ENCODE data around the gene TYMS.

Gene TYMS

DNA sequence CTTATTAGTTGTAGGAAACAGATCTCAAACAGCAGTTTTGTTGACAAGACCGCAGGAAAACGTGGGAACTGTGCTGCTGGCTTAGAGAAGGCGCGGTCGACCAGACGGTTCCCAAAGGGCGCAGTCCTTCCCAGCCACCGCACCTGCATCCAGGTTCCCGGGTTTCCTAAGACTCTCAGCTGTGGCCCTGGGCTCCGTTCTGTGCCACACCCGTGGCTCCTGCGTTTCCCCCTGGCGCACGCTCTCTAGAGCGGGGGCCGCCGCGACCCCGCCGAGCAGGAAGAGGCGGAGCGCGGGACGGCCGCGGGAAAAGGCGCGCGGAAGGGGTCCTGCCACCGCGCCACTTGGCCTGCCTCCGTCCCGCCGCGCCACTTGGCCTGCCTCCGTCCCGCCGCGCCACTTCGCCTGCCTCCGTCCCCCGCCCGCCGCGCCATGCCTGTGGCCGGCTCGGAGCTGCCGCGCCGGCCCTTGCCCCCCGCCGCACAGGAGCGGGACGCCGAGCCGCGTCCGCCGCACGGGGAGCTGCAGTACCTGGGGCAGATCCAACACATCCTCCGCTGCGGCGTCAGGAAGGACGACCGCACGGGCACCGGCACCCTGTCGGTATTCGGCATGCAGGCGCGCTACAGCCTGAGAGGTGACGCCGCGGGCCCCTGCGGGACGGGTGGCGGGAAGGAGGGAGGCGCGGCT, at the start of gene TYMS:
TYMS (plus strand) TSS at position 343 of the 690 bp plus-strand sequence; CDS start at position 433, 90 bp downstream.
- DNase-seq (ENCODE audit: low spot score), result peak; percentile 61

DNA sequence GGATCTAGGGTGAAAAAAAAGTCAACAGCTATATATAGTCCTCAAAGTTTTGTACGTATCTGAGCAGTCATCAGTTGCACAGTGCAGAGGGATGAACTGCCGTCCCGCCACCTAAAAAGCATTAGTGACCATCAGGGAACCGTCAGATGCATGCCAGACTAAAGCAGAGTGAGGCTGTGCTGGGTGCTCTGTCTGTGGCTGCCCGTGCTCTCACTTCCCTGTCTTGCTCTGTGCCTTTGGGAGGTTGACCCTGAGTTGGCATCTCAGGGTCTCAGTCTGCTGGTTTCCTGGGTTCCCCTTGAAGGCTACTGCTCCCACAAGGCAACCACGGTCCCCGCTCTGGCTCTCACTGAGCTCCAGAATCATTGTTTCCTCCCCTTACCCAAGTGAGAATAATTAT, 49.5 kb upstream of the TYMS start:
- DNase-seq (ENCODE audit: low spot score), result no peak

DNA sequence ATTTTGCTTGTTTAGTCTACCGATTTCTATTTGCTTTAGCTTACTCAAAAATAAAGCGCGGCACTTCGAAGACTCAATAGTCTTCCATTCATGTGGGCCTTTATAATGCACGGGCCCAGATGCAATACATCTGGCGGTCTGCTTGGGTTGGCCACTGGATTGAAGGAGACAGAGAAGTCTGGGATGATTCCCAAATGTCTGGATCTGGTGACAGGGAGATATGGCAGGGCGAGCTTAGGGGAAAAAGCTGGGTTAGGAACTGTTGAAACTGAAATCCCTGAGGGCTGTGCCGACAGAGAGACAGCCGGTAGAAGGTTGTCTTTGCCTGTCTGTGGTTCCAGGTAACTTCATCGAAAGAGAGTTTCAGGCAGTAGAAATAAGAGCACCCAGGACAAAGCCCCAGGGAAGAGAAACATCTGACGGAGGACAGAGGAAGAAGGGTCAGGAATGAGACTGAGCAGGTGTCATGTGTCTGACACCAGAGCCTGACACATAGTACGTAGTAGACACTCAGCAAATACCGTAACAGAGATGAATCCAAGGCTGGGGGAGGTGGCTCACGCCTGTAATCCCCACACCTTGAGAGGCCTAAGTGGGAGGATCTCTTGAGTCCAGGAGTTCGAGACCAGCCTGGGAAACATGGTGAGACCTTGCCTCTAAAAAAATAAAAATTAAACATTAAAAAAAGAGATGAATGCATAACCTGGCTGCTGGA, 47.1 kb upstream of the TYMS start:
- no peak for DNase-seq (ENCODE audit: low spot score)

DNA sequence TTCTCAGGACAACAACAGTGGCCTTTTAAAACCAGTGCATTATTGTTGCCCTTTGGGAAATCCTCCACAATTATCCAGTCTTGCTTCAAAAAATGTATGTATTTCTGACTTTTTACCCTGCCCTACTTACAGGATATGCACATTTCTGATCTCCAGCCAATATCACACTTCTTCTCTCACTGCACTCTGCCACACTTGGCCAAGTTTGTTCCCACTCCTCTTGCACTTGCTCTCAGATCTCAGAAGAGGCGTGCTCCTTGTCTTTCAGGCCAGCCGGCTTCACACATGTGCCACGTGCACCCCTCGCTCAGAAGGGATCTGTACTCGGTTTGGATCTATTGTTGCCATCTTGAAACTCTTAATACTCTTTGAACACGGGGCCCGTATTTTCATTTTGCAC, 45.3 kb upstream of the TYMS start:
- DNase-seq (ENCODE audit: low spot score), result no peak

DNA sequence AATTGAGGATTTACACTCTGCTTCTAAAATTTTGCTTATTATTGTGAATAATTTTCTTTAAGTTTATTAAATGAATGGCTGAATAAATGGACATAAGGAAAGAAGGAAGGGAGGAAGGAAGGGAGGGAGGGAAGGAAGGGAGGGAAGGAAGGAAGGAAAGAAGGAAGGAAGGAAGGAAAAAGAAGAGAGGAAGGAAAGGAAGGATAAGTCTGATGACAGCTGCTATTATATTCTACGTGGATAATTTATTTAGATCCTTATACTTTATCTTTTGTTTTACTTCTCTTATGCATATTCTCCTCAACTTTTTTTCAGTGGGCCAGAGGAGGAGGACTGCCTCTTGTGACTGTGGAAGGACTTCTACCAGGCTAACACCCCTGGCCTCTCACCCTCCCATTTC, 43.3 kb upstream of the TYMS start:
- no peak for DNase-seq (ENCODE audit: low spot score)

DNA sequence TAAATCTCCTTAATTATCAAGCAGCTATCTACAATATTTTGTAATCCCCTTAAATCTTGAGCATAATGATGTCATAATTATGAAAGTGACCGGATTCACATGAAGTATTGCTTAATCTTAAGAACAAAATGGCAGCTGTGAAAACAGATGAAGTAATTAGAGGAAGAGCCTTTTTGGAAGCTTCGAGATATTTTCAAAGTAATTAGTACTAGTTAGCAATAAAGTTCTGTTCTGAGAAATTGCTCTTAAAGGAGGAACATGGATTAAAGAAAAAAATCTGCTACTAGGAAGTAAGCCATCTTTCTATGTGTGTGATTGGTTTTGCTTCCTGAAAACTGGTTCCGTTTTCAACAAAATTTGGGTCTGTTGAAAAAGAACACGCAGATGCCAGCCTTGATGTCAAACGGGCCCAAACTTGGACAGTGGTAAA, 42.3 kb upstream of the TYMS start:
- DNase-seq (ENCODE audit: low spot score), result no peak

DNA sequence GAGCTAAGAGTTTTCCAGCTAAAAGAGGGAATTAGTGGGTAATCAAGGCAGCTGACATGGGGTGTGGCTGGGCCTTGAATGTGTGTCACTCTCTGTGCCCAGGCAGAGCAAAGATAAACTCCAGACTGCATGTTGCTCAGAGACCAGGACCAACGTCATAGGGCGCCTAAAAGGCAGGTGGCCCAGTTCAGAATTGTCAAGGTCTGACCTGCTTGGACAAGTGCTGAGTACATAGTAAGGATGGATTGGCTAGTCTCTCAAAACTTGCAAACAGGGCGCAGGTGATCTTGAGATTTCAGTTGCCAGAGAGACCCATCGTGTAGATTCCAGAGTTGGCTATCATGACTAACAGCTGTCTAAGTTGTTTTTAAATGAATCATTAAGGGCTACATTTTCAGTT, 41.7 kb upstream of the TYMS start:
- no peak for DNase-seq (ENCODE audit: low spot score)

DNA sequence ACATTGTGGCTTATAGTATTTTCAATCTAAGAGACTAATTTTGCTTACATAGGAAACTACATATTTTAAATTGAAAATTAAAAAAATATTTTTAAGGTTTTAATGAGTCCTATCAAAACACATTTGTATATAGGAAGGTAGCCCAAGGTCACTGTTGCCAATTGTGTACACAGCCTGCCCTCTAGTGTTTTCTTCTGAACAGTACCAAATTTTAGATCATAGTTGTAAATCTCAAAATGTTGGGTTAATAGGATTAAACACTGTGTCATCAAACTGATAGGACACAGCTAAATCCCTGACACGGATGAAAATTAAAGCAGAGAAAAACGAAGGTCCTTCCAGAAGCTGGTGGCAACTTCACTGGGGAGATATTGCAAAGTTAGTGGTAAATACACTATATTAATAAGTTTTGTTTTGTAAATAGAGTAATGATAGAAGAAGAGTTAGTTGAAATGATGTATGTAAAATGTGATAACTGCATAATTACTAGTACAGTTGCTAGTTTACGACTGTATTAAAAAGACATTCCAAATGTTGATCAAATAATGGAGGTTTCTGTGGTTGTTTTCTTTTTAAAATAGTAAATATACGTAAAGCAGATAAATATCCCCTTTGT, 41.0 kb upstream of the TYMS start:
- DNase-seq (ENCODE audit: low spot score), result peak; percentile 8

DNA sequence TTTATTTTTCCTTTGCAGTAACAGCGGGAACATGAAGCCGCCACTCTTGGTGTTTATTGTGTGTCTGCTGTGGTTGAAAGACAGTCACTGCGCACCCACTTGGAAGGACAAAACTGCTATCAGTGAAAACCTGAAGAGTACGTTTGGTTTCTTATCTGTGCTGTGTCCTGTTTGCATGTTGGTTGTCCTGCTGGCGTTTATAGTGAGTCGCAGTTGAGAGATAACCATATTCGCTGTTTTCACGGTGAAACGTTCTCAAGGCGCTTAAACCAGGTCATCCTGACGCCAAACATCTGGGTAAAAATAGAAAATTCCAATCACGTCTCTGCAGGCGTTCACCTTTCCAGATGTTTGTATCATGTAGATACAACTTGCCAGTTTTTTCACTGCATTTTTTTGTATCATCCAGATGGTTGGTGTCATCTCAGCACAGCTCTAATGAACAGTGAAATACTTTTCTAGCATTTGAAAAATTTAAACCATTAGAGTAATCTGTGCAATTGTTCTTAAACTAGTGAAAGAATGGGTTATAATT, 39.4 kb upstream of the TYMS start:
- DNase-seq (ENCODE audit: low spot score), result no peak

DNA sequence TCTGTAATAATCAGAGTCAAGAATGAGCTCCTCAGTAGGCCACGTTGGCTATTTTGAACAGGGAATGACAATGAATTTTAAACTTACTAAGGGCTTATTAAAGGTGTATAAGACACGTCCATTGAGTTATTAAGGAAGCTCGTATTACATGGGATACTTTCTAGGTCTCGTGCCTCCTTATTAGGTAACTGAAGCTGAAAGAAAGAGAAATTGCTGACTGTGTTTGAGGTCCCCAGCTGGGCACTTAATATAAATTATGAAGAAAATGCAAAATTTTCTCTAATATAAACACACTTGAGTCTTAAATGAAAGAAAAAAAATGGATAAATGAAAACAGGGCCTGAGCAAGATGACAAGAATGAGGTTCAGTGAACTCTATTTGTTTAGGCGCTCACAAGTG, 38.8 kb upstream of the TYMS start:
- DNase-seq (ENCODE audit: low spot score), result no peak

DNA sequence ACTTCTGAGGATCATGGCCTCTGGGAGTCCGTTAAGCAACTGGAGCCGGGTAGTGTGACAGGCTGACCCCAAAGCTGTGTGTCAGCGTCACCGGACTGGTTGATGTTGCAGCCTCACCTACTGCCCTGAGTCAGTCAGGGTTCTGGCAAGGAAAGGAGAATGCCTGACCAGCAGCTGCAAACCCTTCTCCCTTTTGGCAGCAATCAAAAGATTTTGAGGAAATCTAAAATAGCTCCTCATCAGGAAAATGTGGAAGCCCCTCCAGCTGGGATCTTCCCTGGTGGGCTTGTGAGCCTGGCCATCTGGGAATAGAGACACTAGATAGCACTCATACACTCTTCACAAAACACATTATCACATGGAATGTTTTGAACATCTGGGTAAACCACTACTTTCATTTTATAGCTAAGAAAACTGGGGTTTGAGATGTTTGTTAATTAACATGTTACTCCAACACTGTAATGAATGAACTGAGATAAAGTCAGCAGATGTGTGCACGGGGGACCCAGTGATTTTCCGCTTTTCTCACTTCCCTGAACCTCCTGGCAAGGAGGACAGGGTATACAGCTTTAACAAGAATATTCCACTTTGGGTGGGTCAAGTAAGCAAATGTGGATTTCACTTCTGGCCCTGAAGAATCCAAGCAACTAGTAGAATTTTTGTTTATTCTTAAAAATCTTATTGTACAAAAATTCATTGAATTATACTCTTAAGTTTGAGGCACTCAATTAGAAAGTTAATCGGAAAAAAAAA, 36.0 kb upstream of the TYMS start:
- no peak for DNase-seq (ENCODE audit: low spot score)

DNA sequence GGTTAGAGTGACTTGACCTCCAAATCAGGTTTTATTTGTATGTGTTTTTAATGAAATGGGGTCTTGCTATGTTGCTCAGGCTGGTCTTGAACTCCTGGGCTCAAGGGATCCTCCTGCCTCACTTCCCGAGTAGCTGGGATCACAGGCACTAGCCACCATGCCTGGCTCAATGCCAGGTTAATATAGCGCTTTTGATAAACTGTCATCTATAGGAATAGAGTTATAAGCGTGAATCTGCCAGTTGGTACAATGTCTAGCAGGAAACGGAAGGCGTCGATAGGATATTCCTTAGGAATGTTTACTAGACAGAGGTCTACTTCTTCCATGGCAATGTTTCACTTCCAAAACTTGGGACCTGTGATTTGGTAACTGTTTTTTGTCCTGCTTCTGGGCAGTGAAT, 35.2 kb upstream of the TYMS start:
- DNase-seq (ENCODE audit: low spot score), result no peak

DNA sequence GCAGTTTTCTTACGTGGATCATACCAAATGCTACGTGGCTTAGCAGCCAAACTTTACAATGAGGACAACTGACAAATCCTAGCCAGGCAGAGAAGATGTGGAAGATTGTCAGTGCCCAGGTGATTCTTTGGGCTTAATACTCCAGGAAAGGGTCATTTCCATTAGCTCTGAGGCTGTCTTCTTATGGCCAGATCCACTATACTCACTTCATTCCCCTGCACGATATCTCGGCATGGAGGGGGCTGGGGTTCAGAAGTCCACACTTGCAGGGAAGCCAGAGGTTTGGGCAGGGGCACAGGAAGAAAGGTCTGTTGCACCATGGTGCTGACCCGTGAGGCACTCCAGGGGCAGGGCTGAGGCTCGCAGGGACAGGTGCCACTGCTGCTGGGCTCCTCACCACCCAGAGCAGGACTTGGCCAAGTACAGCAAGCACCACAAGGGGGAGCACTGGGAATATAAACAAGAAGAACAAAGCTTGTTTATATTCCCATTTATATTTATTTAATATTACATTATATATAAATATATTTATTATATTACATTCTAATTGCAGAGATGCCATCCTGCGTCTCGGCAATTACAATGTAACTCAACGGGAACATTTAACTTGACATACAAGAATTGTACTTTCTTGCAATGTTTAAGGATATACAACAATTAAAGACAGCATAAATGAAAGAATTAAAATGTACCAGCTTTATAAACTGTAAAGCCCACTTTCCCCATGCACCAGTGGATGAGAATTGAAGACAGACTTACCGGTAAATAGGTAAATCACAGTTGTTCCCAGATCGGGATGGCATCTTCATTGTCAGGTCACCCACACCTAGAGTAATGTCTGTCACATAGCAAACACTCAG, 33.5 kb upstream of the TYMS start:
- peak; percentile 30 for DNase-seq (ENCODE audit: low spot score)

DNA sequence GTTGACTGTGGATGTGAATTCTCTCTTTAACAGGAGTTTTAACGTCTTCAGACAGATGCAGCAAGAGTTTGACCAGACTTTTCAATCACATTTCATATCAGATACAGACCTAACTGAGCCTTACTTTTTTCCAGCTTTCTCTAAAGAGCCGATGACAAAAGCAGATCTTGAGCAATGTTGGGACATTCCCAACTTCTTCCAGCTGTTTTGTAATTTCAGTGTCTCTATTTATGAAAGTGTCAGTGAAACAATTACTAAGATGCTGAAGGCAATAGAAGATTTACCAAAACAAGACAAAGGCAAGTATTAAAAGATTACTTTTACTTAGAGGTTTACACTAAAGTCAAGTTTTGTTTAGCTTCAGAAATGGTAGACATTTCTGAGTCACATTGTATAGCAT, 30.2 kb upstream of the TYMS start:
- no peak for DNase-seq (ENCODE audit: low spot score)

DNA sequence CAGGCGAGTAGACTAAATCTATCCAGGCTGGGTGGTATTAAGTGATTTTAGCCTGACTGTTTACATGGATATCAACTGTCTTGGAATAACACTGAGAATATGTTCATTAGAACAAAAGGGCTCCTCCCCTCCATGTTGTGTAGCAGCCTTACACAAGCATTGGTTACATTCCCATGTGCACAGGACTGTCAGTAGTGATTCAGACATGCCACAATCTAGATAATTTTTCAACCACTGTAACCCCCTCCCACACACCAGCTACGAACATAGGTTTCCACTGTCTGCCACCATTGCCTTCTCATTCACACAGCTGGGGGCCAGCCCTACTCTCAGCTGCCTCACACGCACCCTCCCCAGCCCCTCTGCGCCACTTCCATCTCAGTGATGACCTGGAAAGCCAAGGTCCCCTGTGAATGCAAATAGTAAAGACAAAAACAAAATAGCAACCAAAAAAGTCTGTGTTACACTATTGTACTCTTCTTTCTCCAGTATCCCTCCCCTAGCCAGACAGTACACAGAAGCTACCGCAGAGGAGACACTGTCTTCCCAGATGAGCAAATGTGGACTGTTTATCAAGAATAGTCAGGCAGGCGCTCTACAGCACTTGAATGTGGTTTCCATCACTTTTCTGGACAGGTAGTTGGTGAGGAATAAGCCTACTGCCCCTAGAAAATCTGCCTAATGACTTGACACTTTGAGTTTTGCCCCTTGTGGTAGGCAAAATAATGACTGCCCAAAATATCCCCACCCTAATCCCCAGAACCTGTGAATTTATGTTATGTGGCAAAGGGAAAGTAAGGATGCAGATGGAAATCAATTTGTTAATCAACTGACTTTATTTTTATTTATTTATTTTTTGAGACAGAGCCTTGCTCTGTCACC, 27.9 kb upstream of the TYMS start:
- DNase-seq (ENCODE audit: low spot score), result no peak

DNA sequence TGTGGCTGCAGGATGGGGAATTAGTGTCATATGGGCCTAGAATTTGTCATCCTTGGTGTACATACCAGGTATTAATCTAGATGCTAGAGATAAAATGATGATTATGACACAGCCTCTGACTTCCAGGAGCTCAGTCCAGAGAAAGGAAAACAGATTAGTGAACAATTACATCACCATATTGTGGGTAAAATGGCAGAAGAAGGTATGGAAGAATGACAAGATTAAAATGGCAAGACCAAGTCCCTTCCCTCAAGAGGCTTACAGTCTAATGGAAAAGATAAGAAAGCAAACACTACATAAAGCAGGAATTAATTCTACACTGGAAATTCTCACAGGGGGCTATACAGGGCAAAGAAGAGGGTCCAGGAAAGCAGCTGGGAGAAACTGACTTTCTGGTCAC, 25.9 kb upstream of the TYMS start:
- no peak for DNase-seq (ENCODE audit: low spot score)

DNA sequence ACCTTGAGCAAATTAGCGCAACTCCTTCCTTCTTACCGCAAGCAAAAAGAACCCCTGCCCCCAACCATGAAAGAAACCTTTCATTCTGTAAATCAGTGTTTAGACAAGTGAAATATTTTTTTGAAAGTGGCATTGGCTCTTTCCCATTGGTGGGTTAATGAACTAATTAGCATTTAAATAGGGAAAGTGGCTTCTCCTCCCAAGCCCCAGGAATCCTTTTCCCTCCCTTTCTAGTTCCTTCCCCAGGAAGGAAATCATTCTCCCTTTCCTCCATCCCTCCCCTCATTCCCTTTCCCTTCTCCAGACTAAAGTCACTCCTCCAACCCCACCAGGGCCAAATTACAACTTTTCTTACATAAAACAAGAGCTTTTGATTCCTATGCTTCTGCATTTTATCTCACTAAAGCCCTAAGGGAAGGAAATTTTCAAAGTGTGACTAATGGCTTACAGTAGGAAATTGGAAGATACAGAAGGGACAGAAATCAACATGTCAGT, 22.9 kb upstream of the TYMS start:
- DNase-seq (ENCODE audit: low spot score), result no peak

DNA sequence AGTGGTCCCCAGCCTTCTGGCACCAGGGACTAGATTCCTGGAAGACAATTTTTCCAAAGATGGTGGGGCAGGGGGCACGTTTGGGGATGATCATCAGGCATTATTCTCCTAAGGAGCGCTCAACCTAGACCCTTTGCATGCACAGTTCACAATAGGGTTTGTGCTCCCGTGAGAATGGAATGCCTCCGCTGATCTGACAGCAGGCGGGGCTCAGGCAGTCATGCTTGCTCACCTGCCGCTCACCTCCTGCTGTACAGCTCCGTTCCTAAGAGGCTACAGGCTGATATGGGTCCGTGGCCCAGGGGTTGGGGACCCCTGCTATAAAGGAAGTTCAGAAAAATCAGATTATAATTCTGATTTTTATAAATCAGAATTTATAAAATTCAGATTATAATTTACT, 22.3 kb upstream of the TYMS start:
- DNase-seq (ENCODE audit: low spot score), result no peak

DNA sequence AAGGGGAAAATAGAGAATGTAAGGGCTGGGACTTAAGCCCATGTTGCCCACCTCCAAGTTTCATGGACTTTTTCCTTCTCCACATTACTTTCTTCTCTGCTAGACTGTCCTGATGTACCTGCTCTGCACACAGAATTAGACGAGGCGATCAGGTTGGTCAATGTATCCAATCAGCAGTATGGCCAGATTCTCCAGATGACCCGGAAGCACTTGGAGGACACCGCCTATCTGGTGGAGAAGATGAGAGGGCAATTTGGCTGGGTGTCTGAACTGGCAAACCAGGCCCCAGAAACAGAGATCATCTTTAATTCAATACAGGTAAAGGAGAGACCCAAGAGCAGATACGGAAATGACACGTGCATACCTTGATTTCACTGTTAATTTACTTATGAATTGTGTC, 16.2 kb upstream of the TYMS start:
- DNase-seq (ENCODE audit: low spot score), result no peak

DNA sequence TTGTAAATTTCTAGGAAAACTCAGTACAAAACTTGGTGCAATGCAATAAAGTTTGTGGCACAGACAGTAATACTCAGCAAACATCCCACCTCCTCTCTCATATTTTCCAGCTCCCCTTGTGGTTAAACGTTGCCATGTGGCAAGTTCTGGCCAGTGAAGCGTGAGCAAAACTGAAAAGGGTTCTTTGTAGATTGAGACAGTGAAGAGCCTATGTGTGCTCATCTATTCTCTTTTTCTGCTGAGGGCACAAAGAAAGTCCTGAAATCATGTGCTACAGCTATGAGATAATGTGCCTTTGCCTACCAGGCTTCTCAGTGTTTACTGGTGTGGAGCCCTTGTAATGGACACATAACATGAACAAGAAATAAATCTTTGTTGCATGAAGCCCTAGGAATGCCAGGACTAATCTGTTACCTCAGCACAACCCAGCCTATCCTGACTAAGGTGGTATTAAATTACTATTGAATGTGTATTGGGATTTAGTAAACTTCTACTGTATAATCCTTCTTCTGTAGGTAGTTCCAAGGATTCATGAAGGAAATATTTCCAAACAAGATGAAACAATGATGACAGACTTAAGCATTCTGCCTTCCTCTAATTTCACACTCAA, 13.0 kb upstream of the TYMS start:
- DNase-seq (ENCODE audit: low spot score), result no peak

Data from germinal center (tissue), 1 donor.